Fibroblast of mammary gland (primary cell): ENCODE results near the gene PTPRM.

Experiments used
- DNase-seq: peaks from one replicate; pipeline ENCODE4 v3.0.0-alpha.2; 2010; ENCODE audit warnings: low read depth
- H3K4me3 ChIP-seq: 2 replicates; pipeline ENCODE4 v1.5.1; 2011; ENCODE audit warnings: low read depth, mild to moderate bottlenecking, low read length, moderate library complexity; ENCODE audit not compliant: control insufficient read depth
- TF ChIP-seq, protein P1 (sequence below): conservative IDR thresholded peaks from 2 replicates; pipeline ENCODE4 v1.5.1; 2011; ENCODE audit warnings: low read depth, low read length, inconsistent platforms; ENCODE audit not compliant: control insufficient read depth, insufficient read depth

The PTPRM gene

DNA sequence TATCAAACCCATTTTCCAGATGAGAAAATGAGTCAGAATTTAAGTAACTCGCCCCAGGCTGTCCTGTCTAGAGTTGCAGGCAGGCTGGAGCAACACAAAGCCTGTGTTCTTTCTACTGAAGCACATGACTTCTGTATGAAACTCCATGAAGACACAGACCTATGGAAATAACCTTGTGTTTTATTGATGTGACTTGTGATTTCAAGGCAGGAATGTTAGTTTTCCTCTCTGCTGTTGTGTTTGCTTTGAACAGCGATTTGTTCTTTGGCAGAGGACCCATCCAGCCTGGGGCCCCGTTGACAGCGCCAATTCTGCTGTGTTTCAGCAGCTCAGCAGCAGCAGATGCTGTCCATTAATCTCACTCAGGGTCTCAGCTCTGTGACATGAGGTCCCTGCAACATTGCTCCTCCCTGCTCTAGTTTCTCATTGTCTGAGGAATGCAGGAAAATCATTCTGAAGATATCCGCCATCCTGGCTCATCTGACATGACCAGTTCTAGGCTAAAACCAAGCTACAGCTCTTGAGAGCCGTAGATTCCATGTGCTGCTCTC, 697.8 kb downstream of the PTPRM start:
- no peak overlapping the region for H3K4me3 ChIP-seq
- TF ChIP-seq, protein P1, sequence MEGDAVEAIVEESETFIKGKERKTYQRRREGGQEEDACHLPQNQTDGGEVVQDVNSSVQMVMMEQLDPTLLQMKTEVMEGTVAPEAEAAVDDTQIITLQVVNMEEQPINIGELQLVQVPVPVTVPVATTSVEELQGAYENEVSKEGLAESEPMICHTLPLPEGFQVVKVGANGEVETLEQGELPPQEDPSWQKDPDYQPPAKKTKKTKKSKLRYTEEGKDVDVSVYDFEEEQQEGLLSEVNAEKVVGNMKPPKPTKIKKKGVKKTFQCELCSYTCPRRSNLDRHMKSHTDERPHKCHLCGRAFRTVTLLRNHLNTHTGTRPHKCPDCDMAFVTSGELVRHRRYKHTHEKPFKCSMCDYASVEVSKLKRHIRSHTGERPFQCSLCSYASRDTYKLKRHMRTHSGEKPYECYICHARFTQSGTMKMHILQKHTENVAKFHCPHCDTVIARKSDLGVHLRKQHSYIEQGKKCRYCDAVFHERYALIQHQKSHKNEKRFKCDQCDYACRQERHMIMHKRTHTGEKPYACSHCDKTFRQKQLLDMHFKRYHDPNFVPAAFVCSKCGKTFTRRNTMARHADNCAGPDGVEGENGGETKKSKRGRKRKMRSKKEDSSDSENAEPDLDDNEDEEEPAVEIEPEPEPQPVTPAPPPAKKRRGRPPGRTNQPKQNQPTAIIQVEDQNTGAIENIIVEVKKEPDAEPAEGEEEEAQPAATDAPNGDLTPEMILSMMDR = no peak
- no peak for DNase-seq

DNA sequence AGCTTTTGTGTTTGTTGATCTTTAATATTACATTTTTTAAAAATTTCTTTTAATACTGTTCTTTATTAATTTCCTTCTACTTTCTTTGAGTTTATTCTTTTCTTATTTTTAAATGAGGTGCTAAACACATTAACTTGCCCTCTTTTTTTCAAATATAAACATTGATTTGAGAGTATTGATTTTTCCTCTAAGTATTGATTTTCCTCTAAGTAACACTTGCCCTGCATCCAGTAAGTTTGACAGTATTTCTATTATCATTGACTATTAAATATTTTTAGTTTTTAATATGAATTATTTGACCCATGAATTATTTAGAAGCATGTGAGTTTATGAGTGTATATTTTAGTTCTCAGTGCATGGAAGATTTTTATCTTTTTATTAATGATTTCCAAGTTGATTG, 705.1 kb downstream of the PTPRM start:
- TF ChIP-seq, protein P1 = no peak

DNA sequence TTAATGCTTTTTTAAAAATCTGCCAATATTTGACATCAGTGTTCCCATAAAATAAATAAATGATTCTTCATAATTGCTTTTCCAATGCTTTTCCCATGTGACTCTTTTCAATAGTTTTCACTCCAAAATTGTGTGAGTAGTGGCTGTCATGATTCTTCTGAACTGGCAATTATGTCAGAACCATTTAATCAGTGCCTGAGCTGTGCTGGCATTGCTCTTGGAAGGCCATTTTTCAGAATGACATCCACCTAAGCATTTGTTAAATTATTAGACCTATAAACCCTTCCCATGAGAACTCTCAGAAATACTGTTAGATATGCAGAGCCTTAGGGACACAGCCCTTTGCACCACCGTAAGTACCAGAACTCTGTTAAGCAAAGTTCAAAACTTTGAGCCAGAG, 707.3 kb downstream of the PTPRM start:
- no peak for DNase-seq
- no peak overlapping the region for H3K4me3 ChIP-seq
- TF ChIP-seq, protein P1 = no peak

More for the DNA sequence above, 705.1 kb downstream of the PTPRM start:
- no peak for DNase-seq
- H3K4me3 ChIP-seq = no peak overlapping the region

DNA sequence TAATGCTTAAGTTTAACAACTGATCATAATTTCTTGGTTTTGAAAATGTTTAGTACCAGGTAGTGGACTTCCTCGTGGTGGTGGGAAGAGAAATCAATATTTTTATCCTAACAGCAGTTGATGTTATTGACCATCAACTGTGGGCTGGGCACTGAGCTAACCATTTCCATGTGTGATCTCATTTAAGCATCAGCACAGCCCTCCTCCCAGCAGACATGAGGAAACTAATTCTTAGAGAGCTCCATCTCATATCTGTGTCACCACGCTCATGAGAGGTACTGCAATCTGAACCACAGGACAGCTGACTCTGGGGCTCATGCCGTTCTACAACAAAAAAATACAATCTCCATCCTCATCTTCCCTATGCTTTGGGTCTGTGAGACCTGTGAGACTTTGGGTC, 709.3 kb downstream of the PTPRM start:
- TF ChIP-seq, protein P1 = no peak
- H3K4me3 ChIP-seq = no peak overlapping the region
- peak; percentile 3 for DNase-seq

DNA sequence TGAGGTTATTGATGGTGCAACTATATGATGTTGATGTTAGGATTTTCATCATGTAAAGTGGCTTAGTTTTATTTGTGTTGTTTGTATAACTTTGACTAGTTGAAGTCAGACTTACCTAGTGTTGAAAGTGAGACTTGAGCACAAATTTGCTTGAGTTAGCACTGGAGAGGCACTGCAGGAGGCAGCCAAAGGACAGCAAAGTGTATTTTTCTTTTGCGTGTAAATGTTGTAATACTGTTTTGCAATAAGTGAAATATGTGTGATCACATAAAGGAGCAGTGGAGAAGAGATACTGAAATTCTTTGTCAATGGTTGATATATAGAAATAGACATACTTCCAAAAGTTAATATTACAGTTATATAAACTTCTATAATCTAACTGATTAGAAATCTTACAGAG, 710.2 kb downstream of the PTPRM start:
- H3K4me3 ChIP-seq = no peak overlapping the region
- TF ChIP-seq, protein P1 = no peak
- DNase-seq = peak; percentile 20

DNA sequence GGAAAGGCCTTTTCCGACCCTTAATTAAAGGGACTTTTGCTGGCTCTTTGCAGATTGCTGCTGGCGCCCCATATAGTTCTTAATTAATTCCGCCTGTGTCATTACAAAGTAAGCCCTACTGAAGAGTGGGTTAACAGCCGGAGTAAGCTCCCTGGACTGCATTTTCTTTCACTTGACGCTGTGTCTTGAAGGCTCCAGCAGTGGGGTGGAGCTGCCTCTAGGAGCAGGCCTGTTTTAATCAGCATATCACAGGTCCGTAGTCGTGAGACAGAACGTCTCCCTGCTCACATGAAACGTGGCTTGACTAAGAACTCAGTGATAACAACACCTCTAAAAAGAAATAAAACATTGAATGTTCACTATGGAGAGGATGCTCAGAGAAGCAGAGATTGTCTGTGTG, 712.2 kb downstream of the PTPRM start:
- DNase-seq = peak; percentile 12
- TF ChIP-seq, protein P1 = no peak
- no peak overlapping the region for H3K4me3 ChIP-seq
